ENCODE measurements around the gene DDTL.

Gene DDTL

DNA sequence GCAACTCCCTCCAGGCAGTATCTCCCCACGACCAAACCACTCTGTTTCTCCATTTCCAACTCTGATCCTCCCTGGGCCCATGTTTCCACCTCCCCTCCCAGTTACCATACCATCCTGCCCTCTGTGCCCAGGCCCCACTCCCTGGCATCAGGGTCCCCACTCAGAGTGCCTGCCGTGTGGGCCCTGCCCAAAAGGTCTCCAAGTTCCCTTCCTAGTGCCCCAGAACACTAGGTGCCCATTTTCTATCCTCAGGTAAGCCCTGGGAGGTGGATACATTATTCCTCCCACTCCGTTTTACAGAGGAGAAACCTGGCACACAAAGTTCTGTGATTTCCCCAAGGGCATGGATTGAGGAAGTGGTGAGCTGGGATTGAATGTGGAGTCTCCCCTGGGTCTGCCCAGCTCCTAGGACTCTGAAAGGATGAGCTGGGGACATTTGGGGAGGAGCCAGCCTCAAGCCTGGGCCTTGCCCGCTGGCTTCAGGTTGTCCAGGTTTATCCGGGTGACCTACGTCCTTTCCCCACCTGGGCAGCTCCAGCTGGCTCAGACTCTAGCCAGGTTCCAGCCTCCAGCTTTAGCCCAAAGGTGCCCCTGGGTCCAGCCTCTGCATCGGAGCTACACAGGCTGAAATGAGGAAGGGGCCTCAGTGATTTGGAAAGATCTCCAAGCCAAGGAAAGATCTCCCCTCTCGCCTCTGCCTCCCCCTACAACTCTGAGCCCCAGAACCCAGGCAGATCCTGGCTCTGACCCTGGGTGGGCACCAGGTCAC, 40.7 kb downstream of the DDTL start:
- TF ChIP-seq, protein P1, sequence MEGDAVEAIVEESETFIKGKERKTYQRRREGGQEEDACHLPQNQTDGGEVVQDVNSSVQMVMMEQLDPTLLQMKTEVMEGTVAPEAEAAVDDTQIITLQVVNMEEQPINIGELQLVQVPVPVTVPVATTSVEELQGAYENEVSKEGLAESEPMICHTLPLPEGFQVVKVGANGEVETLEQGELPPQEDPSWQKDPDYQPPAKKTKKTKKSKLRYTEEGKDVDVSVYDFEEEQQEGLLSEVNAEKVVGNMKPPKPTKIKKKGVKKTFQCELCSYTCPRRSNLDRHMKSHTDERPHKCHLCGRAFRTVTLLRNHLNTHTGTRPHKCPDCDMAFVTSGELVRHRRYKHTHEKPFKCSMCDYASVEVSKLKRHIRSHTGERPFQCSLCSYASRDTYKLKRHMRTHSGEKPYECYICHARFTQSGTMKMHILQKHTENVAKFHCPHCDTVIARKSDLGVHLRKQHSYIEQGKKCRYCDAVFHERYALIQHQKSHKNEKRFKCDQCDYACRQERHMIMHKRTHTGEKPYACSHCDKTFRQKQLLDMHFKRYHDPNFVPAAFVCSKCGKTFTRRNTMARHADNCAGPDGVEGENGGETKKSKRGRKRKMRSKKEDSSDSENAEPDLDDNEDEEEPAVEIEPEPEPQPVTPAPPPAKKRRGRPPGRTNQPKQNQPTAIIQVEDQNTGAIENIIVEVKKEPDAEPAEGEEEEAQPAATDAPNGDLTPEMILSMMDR (IDR thresholded peaks at IDR 0.05; ENCODE audit: insufficient read depth, low read length, poor library complexity, severe bottlenecking), result no peak
- no peak for TF ChIP-seq EZH2phosphoT487 (conservative IDR thresholded peaks at IDR 0.05; ENCODE audit: low read length)

DNA sequence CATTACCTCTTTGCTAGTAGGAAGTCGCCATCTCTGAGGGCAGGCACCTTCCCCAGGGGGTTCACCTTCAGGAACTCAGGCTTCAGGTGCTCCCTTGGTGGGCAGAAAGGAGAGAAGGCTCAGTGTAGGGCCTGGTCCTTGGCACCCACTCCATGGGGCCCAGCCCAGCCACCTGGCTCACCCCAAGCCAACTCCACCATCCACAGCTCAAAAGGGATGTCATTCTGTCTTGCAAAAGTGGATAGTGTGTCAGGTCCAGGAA, 41.3 kb downstream of the DDTL start:
- Histone ChIP-seq H3K4me3 (ENCODE audit: insufficient read depth, low read length, poor library complexity, severe bottlenecking) (no peak overlapping the region), H3K4me2 (ENCODE audit: low read depth, low read length, poor library complexity, severe bottlenecking) (no peak overlapping the region), H3K36me3 (ENCODE audit: low read length) (no peaks in the 10 kb centered on the region), H4K20me1 (ENCODE audit: low read depth, low read length) (no peaks in the 10 kb centered on the region), H3K9me3 (ENCODE audit: insufficient read depth, low read length) (peaks cover 10% of the 10 kb centered on the region; the same call in 1 of the 2 replicates), H3K79me2 (ENCODE audit: insufficient read depth, low read length) (peaks cover 13% of the 10 kb centered on the region), H3K9ac (ENCODE audit: low read length) (no peak overlapping the region), H3K9me2 (replicated peaks; ENCODE audit: insufficient read depth, low read length) (no peaks in the 10 kb centered on the region), H3K27me3 (ENCODE audit: low read length) (no peaks in the 10 kb centered on the region), H2AFZ (ENCODE audit: low read depth, low read length, severe bottlenecking) (no peak overlapping the region), H3K27ac (ENCODE audit: low read depth, low read length) (no peak overlapping the region), H3F3A (ENCODE audit: insufficient read depth) (0 out of 2 replicates have a peak, but pooled peaks cover 9% of the 10 kb centered on the region)
- no peak for TF ChIP-seq EZH2phosphoT487 (conservative IDR thresholded peaks at IDR 0.05; ENCODE audit: low read length)
- TF ChIP-seq, protein P1 (IDR thresholded peaks at IDR 0.05; ENCODE audit: insufficient read depth, low read length, poor library complexity, severe bottlenecking), result no peak

More for the DNA sequence above, 40.7 kb downstream of the DDTL start:
- 0 out of 2 replicates have a peak, but pooled peaks cover 9% of the 10 kb centered on the region for H3F3A ChIP-seq (ENCODE audit: insufficient read depth)
- no peaks in the 10 kb centered on the region for H3K27me3 ChIP-seq (ENCODE audit: low read length)
- no peak overlapping the region for H3K4me3 ChIP-seq (ENCODE audit: insufficient read depth, low read length, poor library complexity, severe bottlenecking)
- H3K27ac ChIP-seq (ENCODE audit: low read depth, low read length), result no peak overlapping the region
- H3K9me3 ChIP-seq (ENCODE audit: insufficient read depth, low read length), result peaks cover 10% of the 10 kb centered on the region; the same call in 1 of the 2 replicates
- H3K36me3 ChIP-seq (ENCODE audit: low read length), result no peaks in the 10 kb centered on the region
- no peak overlapping the region for H3K9ac ChIP-seq (ENCODE audit: low read length)
- no peaks in the 10 kb centered on the region for H4K20me1 ChIP-seq (ENCODE audit: low read depth, low read length)
- H2AFZ ChIP-seq (ENCODE audit: low read depth, low read length, severe bottlenecking), result no peak overlapping the region
- H3K79me2 ChIP-seq (ENCODE audit: insufficient read depth, low read length), result peaks cover 10% of the 10 kb centered on the region
- no peaks in the 10 kb centered on the region for H3K9me2 ChIP-seq (replicated peaks; ENCODE audit: insufficient read depth, low read length)
- H3K4me2 ChIP-seq (ENCODE audit: low read depth, low read length, poor library complexity, severe bottlenecking), result no peak overlapping the region

DNA sequence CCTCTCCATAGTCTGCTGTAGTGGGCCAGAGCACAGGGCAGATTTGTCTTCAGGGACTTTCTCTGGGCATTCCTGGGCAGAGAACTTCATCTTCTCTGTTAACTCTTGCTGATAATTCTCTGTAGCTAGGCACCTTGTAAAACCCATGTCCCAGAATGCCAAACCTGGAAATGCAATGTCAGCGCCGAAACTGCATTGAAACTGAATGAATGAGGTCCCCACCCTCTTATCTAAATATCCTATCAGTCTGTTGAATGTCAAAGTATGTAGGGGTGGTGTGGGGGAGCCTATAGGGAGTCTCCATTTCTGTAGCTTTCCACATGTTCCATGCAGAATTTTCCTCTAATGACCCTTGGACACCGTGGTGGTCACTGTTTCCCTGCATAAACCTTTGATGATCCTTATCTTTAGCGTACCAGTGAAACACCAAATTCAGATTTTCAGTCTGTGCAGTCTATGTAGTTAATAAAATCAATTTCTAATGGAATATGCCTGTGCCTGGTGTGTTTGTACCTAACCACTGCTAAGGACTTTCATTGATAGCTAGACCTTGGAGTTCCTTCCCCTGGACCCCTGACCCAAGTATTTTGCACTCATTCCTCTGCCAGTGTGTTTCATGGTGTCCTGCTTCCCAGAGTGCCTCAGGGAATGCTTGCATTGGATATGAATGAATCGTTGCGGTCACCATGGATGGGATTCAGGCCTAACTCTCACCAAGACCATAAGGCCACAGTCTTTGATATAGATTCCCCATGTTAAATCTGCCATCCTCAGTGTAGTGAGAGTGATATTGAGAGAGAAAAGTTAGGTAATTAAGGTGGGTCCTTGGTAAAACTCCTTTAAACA, 41.9 kb downstream of the DDTL start:
- peaks cover 9% of the 10 kb centered on the region; the same call in 1 of the 2 replicates for H3F3A ChIP-seq (ENCODE audit: insufficient read depth)
- H3K4me2 ChIP-seq (ENCODE audit: low read depth, low read length, poor library complexity, severe bottlenecking), result no peak overlapping the region
- H3K9me2 ChIP-seq (replicated peaks; ENCODE audit: insufficient read depth, low read length), result no peaks in the 10 kb centered on the region
- no peak overlapping the region for H2AFZ ChIP-seq (ENCODE audit: low read depth, low read length, severe bottlenecking)
- peaks cover 10% of the 10 kb centered on the region; the same call in 1 of the 2 replicates for H3K9me3 ChIP-seq (ENCODE audit: insufficient read depth, low read length)
- H3K36me3 ChIP-seq (ENCODE audit: low read length), result no peaks in the 10 kb centered on the region
- H3K79me2 ChIP-seq (ENCODE audit: insufficient read depth, low read length), result peaks cover 13% of the 10 kb centered on the region
- TF ChIP-seq EZH2phosphoT487 (conservative IDR thresholded peaks at IDR 0.05; ENCODE audit: low read length), result no peak
- TF ChIP-seq, protein P1 (IDR thresholded peaks at IDR 0.05; ENCODE audit: insufficient read depth, low read length, poor library complexity, severe bottlenecking), result no peak
- no peak overlapping the region for H3K4me3 ChIP-seq (ENCODE audit: insufficient read depth, low read length, poor library complexity, severe bottlenecking)
- no peak overlapping the region for H3K27ac ChIP-seq (ENCODE audit: low read depth, low read length)
- H3K27me3 ChIP-seq (ENCODE audit: low read length), result no peaks in the 10 kb centered on the region
- H3K9ac ChIP-seq (ENCODE audit: low read length), result no peak overlapping the region
- H4K20me1 ChIP-seq (ENCODE audit: low read depth, low read length), result no peaks in the 10 kb centered on the region

Measured in SU-DHL-6 (cell line).